Dedifferentiated amniotic fluid mesenchymal stem cell (primary cell): ENCODE results near the gene ZSCAN1.

ENCODE experiments used
- DNase-seq: peaks from one replicate; pipeline ENCODE4 v3.0.0-alpha.2; 2016; ENCODE audit errors: extremely low spot score

Gene ZSCAN1

DNA sequence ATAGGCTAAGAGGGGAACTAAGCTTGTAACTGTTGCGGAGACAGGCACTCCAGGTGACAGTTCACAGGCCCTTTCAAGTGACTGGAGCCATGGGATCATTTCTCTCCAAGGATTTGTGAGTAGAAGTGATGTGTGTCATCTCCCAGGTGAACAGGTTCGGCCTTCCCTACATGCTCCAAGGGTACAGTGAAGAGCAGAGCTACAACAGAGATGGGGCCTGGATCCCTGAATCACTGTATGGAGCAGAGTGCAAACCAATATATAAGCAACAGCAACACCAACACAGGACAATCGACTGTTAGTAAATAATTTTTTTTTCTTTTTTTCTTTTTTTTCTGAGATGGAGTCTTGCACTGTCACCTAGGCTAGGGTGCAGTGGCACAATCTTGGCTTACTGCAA is 49.2 kb downstream of the ZSCAN1 start:
- DNase-seq, result no peak

DNA sequence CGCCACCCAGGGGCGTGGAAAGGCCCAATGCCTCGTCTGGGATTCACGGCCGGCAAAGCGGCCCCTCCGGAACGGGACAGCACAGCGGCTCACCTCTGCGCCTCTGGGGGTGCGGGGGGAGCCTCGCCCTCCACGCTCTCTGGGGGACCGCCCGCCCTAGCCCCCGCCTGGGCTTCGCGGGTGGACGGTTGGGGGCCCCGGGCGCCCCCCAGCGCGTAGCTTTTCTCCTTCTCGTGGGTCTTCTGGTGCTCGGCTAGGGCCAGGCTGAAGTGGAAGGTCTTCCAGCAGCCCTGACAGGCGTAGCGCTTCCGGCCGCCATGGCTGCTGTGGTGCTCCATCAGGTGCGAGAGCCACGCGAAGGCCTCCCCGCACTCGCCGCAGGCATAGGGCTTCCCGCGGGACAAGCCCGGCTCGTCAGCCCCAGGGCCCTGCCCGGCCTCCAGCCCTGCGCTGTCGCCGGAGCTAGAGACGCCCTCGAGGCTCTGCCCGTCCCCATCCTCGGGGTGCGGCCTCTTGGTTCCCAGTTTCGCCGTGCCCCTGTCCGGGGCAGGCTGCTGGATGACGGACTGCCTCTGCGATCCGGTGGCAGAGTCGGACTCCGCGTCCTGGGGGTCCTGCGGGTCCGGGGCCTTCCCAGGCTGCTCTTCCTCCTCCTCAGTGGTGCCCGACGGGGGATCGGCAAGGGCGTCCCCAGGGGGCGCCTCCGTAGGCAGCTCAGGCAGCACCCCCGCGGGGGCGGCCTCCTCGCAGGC is 50.9 kb downstream of the ZSCAN1 start:
- DNase-seq, result no peak

DNA sequence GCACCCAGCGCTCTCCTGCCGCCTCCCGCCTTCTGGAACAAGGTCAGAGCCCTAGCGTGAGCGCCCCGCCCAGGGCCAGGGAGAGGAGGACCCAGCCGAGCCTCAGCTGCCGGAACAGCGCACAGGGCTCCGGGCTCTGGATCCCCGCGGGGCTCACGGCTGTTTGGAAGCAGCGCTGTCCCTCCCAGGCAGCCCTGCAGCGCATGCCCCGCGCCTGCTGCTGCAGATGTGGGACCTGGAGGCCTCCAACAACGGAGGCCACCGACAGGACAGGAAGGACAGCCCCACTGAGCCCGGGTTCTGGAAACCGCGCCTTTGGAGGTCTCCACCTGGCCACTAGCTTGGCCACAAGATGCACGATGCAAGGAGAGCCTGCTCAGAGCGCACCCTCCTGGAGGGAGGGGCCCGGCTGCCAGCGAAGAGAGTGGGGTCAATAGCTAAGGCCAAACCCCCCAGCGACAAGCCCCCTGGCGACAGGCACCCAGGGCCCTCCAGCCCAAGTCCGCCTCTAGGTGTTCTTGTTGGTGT is 51.6 kb downstream of the ZSCAN1 start:
- DNase-seq, result no peak

DNA sequence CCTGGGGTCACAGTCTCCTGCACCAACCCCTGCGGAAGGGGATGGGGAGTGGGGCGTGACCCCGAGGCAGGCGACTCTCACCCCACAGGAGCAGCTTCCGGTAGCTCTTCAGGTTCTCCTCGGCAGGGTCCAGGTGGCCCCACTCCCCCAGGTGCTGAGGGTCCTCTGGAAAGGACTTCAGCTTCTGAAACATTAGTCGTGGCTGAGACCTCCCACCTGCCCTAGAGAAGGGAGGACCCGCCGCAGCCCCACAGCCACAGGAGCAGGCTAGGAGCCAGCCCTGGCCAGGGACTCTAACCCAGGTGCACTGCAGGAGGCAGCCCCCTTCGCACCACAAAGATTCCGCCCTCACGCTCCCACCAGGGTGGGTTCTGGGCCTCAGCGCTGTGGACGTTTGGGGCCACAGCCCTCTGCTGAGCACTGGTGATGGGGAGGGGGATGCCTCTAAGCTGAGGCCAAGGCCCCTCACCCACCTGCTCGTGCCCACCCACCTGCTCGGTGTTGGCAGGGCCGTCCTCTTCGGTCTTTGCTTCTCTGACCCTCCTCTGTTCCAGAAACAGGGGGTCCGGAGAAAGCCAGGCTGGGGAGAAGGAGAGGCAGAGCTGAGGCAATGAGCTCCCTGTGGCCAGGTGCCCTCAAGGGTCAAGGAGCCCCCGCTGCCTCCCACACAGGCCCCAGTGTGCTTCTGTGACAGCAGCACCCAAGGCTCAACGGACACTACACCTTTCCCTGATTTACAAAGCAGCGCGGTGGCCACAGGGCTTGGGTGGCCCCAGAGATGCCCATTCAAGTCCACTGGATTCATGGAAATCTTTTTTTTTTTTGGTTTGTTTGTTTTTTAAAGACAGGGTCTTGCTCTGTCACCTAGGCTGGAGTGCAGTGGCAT is 53.2 kb downstream of the ZSCAN1 start:
- no peak for DNase-seq

DNA sequence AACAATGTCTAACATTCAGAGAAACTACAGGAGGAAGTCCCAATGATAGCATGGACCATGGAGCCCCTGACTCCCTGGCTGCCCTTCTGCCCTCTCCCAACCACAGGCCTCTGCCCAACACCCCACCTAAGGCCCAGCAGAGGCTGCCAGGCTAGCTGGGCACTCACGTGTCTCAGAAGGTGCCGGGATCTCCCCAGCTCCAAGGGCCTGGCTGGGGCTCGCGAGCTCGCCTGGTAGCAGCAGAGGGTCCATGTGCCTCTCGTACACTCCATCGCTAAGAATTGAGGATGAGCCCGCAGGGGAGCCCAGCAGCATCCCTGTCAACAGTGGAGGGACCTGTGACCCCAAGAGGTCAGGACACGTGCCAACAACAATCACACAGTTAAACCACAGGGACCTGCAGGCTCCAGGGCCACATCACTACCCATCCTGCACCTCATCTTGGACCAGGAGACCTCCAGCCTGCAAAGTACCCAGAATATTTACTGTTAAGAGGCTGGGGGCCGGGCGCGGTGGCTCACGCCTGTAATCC is 54.8 kb downstream of the ZSCAN1 start:
- no peak for DNase-seq

DNA sequence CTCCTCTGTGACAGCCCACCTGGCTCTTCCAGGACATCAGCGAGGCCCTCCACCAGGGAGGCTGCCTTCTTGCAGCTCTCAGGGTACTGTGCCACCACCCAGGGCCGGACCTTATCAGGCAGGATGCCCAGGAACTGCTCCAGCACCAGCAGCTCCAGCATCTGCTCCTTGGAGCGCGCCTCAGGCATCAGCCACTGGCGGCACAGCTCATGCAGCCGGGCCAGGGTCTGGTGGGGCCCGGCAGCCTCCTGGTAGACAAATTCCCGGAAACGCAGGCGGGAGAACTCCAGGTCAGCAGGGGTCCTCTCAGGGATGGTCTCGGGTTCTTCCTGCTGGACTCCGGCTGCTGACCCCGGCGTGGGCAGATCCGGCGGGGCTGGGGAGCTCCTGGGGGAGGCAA is 56.0 kb downstream of the ZSCAN1 start:
- DNase-seq, result no peak

DNA sequence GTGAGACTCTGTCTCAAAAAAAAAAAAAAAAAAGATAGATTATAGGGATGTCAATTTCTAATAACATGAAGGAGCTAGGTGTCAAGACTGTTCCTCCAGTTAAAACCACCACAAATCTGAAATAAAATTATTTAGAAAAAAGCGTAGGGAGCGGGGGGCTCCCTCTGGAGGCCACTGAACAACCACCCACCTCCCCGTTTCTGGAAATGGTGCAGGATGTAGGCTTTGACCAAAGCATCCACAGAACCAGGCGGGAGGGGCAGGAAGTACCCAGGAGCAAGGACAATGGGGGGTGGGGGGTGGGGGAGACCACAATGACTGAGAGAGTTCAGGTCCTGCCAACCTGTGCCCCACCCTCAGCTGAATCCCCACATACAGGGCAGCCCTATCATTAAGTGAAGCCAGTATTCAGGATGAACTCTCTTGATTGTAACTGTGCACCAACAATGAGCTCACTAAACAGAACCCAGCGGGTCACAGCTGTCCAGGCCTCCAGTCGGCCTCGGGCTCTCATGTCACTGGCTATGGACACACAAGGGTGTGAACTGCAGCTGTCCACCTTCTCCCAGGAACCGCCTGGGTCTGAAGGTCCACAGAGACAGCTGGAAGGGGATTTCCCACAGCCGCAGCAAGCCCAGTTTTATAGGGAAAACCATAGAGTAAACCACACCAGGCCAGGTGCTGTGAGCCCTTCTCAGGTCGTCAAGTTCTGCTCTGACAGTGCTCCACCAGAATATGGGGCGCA is 57.6 kb downstream of the ZSCAN1 start:
- DNase-seq, result no peak

DNA sequence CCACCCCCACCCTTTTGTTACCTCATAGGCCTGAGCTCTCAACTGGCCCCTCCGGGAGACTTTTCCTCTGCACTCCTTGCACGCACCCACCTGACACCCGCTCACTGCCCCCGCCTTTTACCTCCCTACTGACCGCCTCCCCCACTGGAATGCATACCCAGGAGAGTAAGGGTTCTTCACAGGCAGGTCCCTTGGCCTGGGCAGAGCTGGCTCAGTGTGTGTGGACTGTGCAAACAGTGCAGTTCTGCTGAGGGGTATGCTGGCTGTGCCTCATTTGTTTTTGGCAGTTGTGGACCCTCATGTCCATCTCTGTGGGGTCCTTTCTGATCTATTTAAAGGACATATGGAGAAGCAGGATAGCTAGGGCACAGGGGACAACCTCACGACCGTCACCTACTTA is 59.2 kb downstream of the ZSCAN1 start:
- no peak for DNase-seq

DNA sequence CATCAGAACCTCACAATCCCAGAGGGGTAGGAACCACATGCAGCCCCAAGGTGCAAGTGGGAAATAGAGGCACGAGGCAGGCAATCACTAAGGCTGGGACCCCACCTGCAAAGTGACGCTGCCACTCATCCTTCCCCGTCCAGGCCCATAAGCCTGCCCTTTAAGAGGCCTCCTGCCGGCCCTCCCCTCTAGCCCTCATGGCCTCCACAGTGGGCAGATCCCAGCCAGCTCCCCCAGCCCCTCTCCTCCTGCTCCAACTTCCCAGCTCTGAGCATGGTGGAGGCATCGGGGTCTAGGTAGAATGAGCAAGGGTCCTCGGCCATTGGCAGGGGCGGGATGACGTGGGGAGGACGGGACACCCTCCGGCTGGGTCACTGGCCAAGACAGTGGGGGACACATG is 61.5 kb downstream of the ZSCAN1 start:
- DNase-seq, result no peak

DNA sequence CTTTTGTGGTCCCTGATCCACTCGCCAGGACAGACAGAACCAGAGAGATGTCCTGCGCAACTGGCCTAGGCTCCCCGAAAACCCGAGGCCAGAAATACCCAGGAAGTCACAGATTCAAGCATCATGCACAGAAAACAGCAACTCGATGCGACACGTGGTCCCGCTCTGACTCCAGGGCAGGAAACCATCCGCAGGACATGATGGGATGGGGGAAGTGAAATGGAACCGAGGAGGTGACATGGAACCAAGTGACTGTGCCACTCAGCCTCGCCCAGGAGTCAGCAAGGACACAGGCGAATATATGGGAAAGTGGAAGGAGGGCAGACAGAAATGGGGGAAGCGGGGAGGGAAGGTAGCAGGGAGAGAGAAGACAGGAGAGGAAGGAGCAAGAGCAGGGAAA is 63.1 kb downstream of the ZSCAN1 start:
- no peak for DNase-seq

DNA sequence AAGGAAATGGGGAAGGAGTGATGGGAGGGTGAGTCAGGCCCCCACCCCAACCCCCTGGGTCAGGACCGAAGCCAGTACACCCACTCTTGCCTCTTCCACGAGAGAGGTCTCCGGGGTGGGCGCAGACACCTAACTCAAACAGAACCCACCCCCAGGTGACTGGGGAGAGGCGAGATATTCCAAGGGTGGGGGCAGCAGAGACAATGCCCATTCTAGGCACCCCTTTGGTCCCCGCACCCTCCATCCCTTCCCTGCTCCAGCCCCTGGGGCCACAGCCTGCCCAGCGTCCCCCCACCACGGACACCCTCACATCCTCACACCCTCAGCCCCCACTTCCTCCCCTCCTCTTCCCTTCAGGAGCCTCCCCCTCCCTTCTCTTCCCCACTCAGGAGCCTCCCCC is 63.5 kb downstream of the ZSCAN1 start:
- no peak for DNase-seq

DNA sequence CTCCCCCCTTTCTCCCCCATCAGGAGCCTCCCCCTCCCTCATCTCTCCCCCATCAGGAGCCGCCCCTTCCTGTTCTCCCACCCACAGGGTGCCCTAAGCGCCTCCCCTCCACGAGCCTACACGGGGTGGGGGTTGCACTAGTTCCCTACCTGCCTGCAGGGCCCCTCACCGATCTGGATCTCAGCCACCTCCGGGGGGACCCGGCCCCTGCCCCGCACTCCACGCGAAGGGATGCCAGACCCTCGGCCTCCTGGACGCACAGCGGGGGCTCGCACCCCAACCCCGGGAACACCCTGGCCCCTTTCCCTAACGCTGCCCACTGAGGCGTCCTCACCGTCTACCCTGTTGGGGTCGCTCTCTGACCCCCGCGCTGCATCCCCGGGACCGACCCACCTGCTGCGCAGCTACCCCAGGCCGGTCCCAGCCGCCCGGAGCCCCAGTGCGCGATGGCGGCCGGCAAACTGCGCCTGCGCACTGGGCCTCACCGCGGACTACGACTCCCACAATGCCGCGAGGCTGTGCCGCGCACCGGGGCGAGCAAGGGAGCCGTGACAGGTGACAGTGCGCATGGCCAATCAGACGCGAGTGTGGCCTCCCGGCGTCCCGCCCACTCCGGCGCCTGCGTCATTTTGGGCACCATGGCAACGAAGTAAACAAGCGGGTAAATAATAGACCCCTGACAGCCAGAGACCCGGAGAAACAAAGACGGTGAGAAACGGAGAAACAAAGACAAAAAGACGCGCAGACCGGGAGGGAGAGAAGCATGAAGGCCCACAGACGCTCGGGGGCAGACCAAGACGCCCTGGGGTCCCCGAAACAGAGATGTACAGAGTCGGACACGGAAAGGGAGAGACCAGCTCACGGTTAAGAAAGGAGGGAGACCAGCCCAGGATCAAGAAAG is 64.2 kb downstream of the ZSCAN1 start, which contains the start of gene ZSCAN18:
Gene ZSCAN18, minus strand, starts transcription at position 451 of the 901 bp plus-strand sequence. CDS start 7,964 bp downstream, outside the sequence.
- DNase-seq, result peak; percentile 96

DNA sequence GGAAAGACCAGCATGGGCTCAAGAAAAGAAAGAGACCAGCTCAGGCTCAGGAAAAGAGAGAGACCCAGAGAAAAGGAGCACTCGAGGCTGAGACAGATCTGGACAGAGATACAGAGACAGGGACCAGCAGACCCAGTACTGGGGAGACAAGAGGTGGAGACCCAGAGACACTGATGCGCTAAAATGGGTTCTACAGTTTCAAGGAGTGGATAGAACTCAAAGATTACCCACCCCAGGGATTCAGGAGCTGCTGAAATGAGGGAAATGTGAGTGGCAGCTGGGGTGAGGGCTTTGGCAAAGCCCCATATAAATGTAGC is 64.8 kb downstream of the ZSCAN1 start:
- DNase-seq, result no peak
